HS-5 (cell line): ENCODE measurements around the gene TMEM178B.
"Not testable (repeated sequence)": the region's sequence is repeated elsewhere in the genome, so short reads cannot be mapped to it uniquely, and the experiment has no call there.

ENCODE experiments used
- DNase-seq: peaks from one replicate; pipeline ENCODE4 v3.0.0-alpha.2; 2012; ENCODE audit warnings: low read depth

TMEM178B gene

GRCh38 chr7:141144921-141145629 lies 71.2 kb downstream of the TMEM178B start:
- no peak for DNase-seq

GRCh38 chr7:141145630-141145982 lies 71.7 kb downstream of the TMEM178B start:
- no peak for DNase-seq

- DNase-seq, result no peak
Measured at GRCh38 chr7:141147482-141147881, 73.6 kb downstream of the TMEM178B start.

GRCh38 chr7:141150465-141150864 lies 76.6 kb downstream of the TMEM178B start:
- DNase-seq, result no peak

GRCh38 chr7:141151746-141152145 lies 77.9 kb downstream of the TMEM178B start:
- no peak for DNase-seq

- DNase-seq, result no peak
Measured at GRCh38 chr7:141153231-141153630, 79.4 kb downstream of the TMEM178B start.

GRCh38 chr7:141154131-141154732 lies 80.4 kb downstream of the TMEM178B start:
- DNase-seq, result no peak

- no peak for DNase-seq
Measured at GRCh38 chr7:141156407-141156806, 82.5 kb downstream of the TMEM178B start.

GRCh38 chr7:141157138-141157765 lies 83.4 kb downstream of the TMEM178B start:
- DNase-seq, result no peak

- peak; percentile 86 for DNase-seq
Measured at GRCh38 chr7:141158561-141158960, 84.7 kb downstream of the TMEM178B start.

- DNase-seq, result no peak
Measured at GRCh38 chr7:141160246-141160860, 86.5 kb downstream of the TMEM178B start.

- no peak for DNase-seq
Measured at GRCh38 chr7:141161550-141162535, 88.0 kb downstream of the TMEM178B start.

GRCh38 chr7:141165521-141165920 lies 91.7 kb downstream of the TMEM178B start:
- no peak for DNase-seq

GRCh38 chr7:141166926-141167325 lies 93.1 kb downstream of the TMEM178B start:
- no peak for DNase-seq

- no peak for DNase-seq
Measured at GRCh38 chr7:141167381-141167964, 93.6 kb downstream of the TMEM178B start.

- DNase-seq, result not testable (repeated sequence)
Measured at GRCh38 chr7:141169157-141169556, 95.3 kb downstream of the TMEM178B start.

- not testable (repeated sequence) for DNase-seq
Measured at GRCh38 chr7:141175728-141176127, 101.9 kb downstream of the TMEM178B start.

- not testable (repeated sequence) for DNase-seq
Measured at GRCh38 chr7:141177120-141177519, 103.3 kb downstream of the TMEM178B start.

- DNase-seq, result no peak
Measured at GRCh38 chr7:141178486-141179135, 104.7 kb downstream of the TMEM178B start.

- no peak for DNase-seq
Measured at GRCh38 chr7:141181812-141182211, 107.9 kb downstream of the TMEM178B start.
